GM12874 (cell line): ENCODE results near the gene SIPA1L3.

Experiments
- CTCF ChIP-seq: IDR thresholded peaks from 2 replicates; pipeline ENCODE4 v1.5.1; 2011; ENCODE audit warnings: low read depth, mild to moderate bottlenecking, control low read depth, low read length, moderate library complexity; ENCODE audit not compliant: insufficient read depth

SIPA1L3 gene

DNA sequence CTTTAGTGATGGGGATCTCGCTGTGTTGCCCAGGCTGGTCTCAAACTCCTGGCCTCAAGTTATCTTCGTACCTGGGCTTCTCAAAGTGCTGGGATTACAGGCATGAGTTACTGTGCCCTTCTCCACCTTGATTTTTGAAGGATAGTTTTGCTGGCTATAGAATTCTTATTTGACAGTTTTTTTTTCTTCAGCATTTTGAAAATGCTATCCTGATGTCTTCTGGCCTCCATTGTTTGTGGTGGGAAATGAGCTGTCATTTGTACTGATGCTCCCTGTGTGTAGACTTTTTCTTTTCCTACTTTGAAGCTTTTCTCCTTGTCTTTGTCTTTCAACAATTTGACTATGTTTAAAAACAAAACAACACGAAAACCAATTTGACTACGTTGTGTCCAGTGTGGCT lies 54.2 kb downstream of the SIPA1L3 start:
- no peak for TF ChIP-seq CTCF

GRCh38 chr19:37963190-37963936 lies 56.4 kb downstream of the SIPA1L3 start:
- no peak for TF ChIP-seq CTCF

GRCh38 chr19:37964109-37964508 lies 57.1 kb downstream of the SIPA1L3 start:
- no peak for TF ChIP-seq CTCF

- TF ChIP-seq CTCF, result no peak
These were observed 59.2 kb downstream of the SIPA1L3 start for GRCh38 chr19:37966211-37966661.

GRCh38 chr19:37966662-37967231 lies 59.7 kb downstream of the SIPA1L3 start:
- TF ChIP-seq CTCF, result no peak

GRCh38 chr19:37969695-37970094 lies 62.7 kb downstream of the SIPA1L3 start:
- no peak for TF ChIP-seq CTCF

GRCh38 chr19:37970699-37971098 lies 63.7 kb downstream of the SIPA1L3 start:
- TF ChIP-seq CTCF, result no peak
